Activated CD4-positive, alpha-beta T cell treated with anti-CD3 and anti-CD28 coated beads, Interleukin-2, Interleukin-6, amounts not matched to agents 100 ng/mL and 50 ng/mL, durations not matched to agents 16 hours and 8 hours (primary cell): Measurements from ENCODE around the gene PRX.
A peak's percentile ranks its signal among the peaks of the same experiment; 100 is the strongest.
"Not testable (repeated sequence)": the region's sequence is repeated elsewhere in the genome, so short reads cannot be mapped to it uniquely, and the experiment has no call there.

ENCODE experiments used
- DNase-seq: peaks from one replicate; pipeline ENCODE4 v3.0.0-alpha.2; 2020

PRX gene

GRCh38 chr19:40389404-40390083 is 23.6 kb downstream of the PRX start:
- no peak for DNase-seq

DNA sequence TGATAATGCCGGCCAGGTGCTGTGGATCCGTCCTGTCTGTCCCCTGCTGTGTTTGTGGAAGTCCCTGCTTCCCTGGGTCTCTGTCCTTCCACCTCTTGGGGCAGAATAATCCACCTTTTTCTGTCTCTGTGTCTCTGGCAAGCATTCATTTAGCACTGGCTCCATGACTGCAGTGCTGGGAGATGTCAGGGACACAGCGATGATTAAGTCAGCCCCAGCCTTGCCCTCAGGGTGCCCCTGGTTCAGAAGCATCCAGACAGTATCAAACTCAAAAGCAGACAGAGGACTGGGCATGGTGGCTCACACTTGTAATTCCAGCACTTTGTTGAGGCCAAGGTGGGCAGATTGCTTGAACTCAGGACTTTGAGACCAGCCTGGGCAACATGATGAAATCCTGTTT is 24.7 kb downstream of the PRX start:
- DNase-seq: no peak

- no peak for DNase-seq
These were observed 26.0 kb downstream of the PRX start for GRCh38 chr19:40387155-40387554.

DNA sequence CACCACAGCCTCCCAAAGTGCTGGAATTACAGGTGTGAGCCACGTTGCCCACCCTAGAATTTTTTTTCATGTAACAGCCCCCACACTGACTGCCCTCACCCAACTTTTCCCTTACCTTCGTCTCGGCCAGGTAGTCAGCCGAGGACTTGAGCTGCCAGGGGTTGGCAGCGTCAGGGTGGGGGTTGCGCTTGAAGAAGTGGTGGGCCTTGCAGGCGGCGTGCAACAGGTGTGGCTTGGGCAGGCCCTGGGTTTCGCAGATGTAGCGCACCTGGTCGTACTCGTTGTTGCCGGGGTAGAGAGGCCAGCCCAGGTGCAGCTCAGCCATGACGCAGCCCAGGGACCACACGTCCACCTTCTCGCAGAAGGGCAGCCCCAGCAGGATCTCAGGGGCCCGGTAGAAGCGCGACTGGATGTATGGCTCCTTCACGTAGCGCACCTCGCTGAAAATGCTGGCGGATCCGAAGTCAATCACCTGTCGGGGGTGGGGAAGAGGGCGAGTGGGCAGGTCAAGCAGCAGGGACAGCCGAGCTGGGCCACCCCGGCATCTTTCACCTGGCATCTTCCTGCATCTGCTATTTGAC is 29.4 kb downstream of the PRX start:
- DNase-seq: no peak

GRCh38 chr19:40381321-40381720 is 31.9 kb downstream of the PRX start:
- no peak for DNase-seq

GRCh38 chr19:40380199-40381037 is 32.8 kb downstream of the PRX start:
- DNase-seq: no peak

- no peak for DNase-seq
These were observed 33.6 kb downstream of the PRX start for GRCh38 chr19:40379446-40380198.

GRCh38 chr19:40378509-40378908 is 34.7 kb downstream of the PRX start:
- no peak for DNase-seq

DNA sequence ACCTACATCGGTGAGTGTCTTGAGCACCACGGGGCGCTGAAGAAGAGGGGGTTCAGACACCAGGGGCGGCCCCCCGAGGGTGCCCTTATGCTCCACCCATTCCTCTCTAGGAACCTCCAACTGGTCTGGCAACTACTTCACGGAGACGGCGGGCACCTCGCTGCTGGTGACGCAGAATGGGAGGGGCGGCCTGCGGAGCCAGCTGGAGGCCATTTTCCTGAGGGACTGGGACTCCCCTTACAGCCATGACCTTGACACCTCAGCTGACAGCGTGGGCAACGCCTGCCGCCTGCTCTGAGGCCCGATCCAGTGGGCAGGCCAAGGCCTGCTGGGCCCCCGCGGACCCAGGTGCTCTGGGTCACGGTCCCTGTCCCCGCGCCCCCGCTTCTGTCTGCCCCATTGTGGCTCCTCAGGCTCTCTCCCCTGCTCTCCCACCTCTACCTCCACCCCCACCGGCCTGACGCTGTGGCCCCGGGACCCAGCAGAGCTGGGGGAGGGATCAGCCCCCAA is 35.2 kb downstream of the PRX start:
- no peak for DNase-seq

DNA sequence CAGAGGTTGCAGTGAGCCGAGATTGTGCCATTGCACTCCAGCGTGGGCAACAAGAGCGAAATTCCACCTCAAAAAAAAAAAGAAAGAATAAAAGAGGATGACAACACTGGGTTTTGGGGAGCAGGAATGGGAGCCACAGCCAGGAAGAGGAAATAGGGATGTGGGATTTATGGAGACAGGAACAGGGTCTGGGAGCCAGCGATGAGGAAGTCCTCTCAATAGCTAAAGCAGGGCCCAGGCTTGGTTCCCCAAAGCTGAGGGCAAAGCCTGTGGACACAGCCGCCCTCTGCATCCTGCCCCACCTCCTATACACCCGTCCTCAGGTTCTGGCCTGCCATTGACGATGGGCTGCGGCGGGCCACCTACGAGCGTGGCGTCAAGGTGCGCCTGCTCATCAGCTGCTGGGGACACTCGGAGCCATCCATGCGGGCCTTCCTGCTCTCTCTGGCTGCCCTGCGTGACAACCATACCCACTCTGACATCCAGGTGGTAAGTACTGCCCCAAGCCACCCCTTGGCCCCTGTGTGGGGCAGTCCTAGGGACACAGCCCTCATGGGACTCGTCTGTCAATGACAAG is 36.8 kb downstream of the PRX start:
- no peak for DNase-seq

GRCh38 chr19:40374084-40374483 is 39.1 kb downstream of the PRX start:
- DNase-seq: no peak

DNA sequence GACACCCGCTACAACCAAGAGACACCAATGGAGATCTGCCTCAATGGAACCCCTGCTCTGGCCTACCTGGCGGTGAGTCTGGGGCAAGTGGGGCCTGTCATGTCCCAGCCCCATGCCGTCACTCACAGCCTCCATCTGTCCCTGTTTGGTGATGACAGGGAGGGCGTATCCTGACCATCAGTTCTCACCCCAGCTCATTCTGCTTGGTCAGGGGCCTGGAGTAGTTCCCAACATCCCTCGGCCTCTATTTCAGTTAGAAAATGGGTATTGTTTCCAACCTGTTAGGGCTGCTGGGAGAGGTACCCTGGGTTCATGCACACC is 41.4 kb downstream of the PRX start:
- no peak for DNase-seq

- DNase-seq: no peak
These were observed 42.0 kb downstream of the PRX start for GRCh38 chr19:40370997-40371801.

DNA sequence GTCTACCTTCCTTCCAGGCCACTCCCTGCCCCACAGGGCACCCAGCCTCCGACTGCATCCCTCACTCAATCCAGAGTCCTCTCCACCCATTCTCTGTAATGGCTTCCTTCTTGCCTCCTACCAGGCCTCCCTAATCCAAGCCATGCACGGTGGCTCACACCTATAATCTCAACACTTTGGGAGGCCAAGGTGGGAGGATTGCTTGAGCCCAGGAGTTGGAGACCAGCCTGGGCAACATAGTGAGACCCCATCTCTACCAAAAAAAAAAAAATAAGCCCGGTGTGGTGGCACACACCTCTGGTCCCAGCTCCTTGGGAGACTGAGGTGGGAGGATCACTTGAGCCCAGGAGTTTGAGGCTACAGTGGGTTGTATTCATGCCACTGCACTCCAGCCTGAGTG is 42.9 kb downstream of the PRX start:
- DNase-seq: not testable (repeated sequence)

- DNase-seq: no peak
These were observed 43.4 kb downstream of the PRX start for GRCh38 chr19:40369797-40370196.

DNA sequence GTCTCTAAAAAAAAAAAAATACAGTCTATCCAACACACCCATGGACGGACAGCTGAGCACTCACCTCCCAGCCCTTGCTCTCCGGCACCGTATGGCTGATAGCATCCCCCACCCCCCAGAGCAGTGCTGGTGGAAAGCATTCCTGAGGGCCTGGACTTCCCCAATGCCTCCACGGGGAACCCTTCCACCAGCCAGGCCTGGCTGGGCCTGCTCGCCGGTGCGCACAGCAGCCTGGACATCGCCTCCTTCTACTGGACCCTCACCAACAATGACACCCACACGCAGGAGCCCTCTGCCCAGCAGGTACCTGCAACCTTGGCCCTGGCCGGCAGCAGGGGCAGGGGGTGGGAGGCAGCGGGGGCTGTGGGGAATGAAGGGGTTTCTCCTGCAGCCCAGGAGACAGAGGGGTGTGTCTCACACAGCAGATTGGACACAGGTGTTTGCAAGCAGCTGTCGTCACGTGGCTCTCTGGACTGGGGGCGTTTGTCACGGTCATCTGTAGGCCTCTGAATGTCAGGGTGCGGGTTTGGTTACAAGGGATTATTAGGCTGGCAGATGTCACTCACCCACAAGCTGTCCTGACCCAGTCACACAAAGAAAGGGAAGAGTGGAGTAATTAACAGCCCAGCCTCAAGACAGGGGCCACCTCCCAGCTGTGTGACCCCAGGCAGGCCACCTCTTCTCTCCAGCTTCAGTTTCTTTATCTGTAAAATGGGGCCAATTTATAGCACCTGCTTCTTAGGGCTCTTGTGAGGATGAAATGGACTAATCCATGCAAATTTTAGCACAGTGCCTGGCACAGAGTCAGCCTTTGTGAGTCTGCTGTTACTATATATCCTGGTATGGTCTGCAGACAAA is 45.4 kb downstream of the PRX start:
- DNase-seq: no peak

- no peak for DNase-seq
These were observed 46.2 kb downstream of the PRX start for GRCh38 chr19:40366697-40367561.

- DNase-seq: peak; percentile 70
These were observed 47.4 kb downstream of the PRX start for GRCh38 chr19:40365613-40366401.

GRCh38 chr19:40365010-40365409 is 48.2 kb downstream of the PRX start:
- no peak for DNase-seq
